ENCODE results near the gene ZDHHC11B. TPM values are rescaled to one million over a fixed set of nuclear protein-coding genes. Genes with fewer than 3 reads are reported as not detected.
A peak's percentile ranks its signal among the peaks of the same experiment; 100 is the strongest.
"Not testable (repeated sequence)": the region's sequence is repeated elsewhere in the genome, so short reads cannot be mapped to it uniquely, and the experiment has no call there.

The ZDHHC11B gene
- total RNA-seq, 5 donors from 2014 or later (not counting 1 experiment from before 2014, with no cell fraction given): 2.1 to 20.6 (median 3.6) TPM

DNA sequence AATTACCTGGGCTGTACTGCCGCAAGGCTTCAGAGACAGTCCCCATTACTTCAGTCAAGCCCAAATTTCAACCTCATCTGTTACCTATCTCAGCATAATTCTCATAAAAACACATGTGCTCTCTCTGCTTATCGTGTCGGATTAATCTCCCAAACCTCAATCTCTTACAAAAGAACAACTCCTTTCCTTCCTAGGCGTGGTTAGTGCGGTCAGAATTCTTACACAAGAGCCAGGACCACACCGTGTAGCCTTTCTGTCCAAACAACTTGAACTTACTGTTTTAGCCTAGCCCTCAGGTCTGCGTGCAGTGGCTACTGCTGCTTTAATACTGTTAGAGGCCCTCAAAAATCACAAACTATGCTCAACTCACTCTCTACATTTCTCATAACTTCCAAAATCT, 78.4 kb downstream of the ZDHHC11B start:
- H3K4me1 ChIP-seq (ENCODE audit: control insufficient read depth in 1 of 2, extremely low read depth in 1 of 2, insufficient read depth in 2 of 2, low read length in 2 of 2); CTCF ChIA-PET; H3K9me3 Mint-ChIP-seq; H3K27ac ChIP-seq (ENCODE audit: low read length); H3K27me3 Mint-ChIP-seq; H3K9me3 ChIP-seq; POLR2A ChIA-PET; H3K36me3 ChIP-seq (ENCODE audit: control insufficient read depth in 2 of 2, extremely low read depth in 1 of 2, insufficient read depth in 1 of 2, low read length in 1 of 2); H3K4me3 Mint-ChIP-seq; DNase-seq; ATAC-seq (replicated peaks in 1 of 4); H3K4me3 ChIP-seq (ENCODE audit: control insufficient read depth in 1 of 2, extremely low read depth in 1 of 2, low read length in 1 of 2); H3K36me3 Mint-ChIP-seq; H3K27ac Mint-ChIP-seq; H3K4me1 Mint-ChIP-seq: not testable (repeated sequence)
- peaks cover 3 to 10% of the 10 kb centered on the region in 2 experiments for H3K27me3 ChIP-seq (replicated peaks in 1 of 2; ENCODE audit: control insufficient read depth in 2 of 2, extremely low read depth in 1 of 2, insufficient read depth in 2 of 2, low read length in 1 of 2)
- 50% methylated on average over 7 of the region's 7 CpGs for WGBS (ENCODE audit: insufficient coverage)

DNA sequence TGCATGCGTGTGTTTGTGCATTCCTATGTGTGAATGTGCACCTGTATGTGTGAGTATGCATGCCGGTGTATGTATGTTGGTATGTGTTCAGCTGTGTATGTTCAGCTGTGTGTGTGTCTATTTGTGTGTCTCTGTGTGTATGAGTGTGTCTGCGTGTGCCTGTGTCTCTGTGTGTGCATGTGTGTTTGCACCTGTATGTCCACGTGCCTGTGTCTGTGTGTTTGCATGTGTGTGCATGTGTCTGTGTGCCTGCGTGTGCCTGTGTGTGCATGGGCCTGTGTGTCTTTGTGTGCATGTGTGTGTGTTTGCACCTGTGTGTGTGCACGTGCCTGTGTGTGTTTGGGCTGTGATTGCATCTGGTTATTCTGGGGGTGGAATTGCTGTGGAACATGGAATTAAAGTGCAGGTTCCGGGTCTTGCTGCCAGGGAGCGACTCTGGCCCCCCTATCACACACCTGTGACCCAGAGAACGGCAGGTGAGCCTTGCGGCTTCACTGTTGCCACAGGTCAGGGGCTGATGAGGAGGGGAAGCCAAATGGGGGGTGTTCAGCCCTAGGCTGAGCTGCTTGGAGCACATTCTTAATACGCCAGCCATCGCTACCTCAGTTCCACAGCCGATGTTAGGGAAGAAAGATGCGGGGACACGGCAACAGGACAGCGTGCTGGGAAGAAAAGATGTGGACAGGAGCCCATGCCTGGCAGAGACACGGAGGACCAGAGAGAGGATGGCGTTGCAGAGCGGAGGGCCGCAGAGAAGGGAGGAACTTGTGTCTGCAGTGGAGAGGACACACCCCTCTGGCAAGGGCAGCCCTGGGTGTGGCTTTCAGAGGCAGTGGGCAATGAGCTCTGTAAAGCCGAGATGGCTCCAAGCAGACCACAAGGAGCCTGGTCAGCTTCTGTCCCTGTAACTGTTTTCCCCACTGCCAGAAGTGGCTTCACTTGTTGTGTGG, 87.5 kb downstream of the ZDHHC11B start:
- H3K27me3 Mint-ChIP-seq; H3K9me3 Mint-ChIP-seq; H3K4me3 Mint-ChIP-seq; DNase-seq; H3K4me1 Mint-ChIP-seq; H3K4me3 ChIP-seq (ENCODE audit: control insufficient read depth in 1 of 2, extremely low read depth in 1 of 2, low read length in 1 of 2); POLR2A ChIA-PET; H3K36me3 ChIP-seq (ENCODE audit: control insufficient read depth in 2 of 2, extremely low read depth in 1 of 2, insufficient read depth in 1 of 2, low read length in 1 of 2); H3K36me3 Mint-ChIP-seq; H3K27me3 ChIP-seq (replicated peaks in 1 of 2; ENCODE audit: control insufficient read depth in 2 of 2, extremely low read depth in 1 of 2, insufficient read depth in 2 of 2, low read length in 1 of 2); H3K27ac Mint-ChIP-seq; CTCF ChIA-PET; ATAC-seq (replicated peaks in 1 of 4); H3K27ac ChIP-seq (ENCODE audit: low read length); H3K9me3 ChIP-seq: not testable (repeated sequence)
- peaks cover 0 to 12% of the 10 kb centered on the region in 2 experiments for H3K4me1 ChIP-seq (ENCODE audit: control insufficient read depth in 1 of 2, extremely low read depth in 1 of 2, insufficient read depth in 2 of 2, low read length in 2 of 2)
- WGBS (ENCODE audit: insufficient coverage): 91% methylated on average over 8 of the region's 21 CpGs

DNA sequence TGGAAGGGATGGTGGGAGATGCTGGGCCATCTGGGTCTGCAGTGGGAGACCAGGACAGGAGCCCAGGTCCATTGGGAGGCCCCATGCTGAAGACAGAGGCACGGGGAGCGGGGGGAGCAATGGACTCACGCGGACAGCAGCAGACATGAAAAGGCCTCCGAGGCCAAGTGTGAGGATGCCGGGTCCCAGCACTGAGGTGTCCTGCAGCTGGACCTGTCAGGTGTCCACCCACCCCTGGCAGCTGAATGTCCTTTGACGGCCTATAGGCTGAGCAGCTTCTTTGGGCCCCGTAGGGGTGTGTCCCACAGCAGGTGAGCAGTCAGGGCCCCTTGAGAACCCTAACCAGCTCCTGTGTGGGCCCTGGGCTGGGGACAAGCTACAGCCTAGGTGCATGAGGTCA, 88.3 kb downstream of the ZDHHC11B start:
- 95% methylated on average over 5 of the region's 8 CpGs for WGBS (ENCODE audit: insufficient coverage)
- H3K4me3 ChIP-seq (ENCODE audit: control insufficient read depth in 1 of 2, extremely low read depth in 1 of 2, low read length in 1 of 2); H3K27me3 ChIP-seq (replicated peaks in 1 of 2; ENCODE audit: control insufficient read depth in 2 of 2, extremely low read depth in 1 of 2, insufficient read depth in 2 of 2, low read length in 1 of 2); H3K27ac ChIP-seq (ENCODE audit: low read length); H3K36me3 ChIP-seq (ENCODE audit: control insufficient read depth in 2 of 2, extremely low read depth in 1 of 2, insufficient read depth in 1 of 2, low read length in 1 of 2); H3K4me1 Mint-ChIP-seq; H3K27me3 Mint-ChIP-seq; ATAC-seq (replicated peaks in 1 of 4); H3K27ac Mint-ChIP-seq; POLR2A ChIA-PET; H3K36me3 Mint-ChIP-seq; H3K4me3 Mint-ChIP-seq; CTCF ChIA-PET; H3K9me3 ChIP-seq; DNase-seq; H3K9me3 Mint-ChIP-seq: not testable (repeated sequence)
- H3K4me1 ChIP-seq (ENCODE audit: control insufficient read depth in 1 of 2, extremely low read depth in 1 of 2, insufficient read depth in 2 of 2, low read length in 2 of 2): peaks cover 0 to 15% of the 10 kb centered on the region in 2 experiments

DNA sequence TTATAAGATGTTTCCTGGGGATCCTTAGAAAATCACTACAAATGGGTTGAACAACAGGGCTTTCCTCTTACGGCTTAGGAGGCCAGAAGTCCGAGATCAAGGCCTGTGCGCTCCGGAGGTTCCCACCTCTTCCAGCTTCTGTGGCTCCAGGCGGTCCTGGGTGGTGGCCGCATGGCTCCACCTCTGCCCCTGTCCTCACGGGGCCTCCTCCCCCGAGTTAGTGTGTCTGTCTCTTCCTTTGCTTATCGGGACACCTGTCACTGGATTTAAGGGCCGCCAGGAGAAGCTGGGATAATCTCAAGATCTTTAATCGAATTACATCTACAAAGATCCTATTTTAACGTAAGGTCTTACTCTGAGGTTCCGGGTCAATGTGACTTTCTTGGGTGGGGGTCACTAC, 89.1 kb downstream of the ZDHHC11B start:
- POLR2A ChIA-PET; H3K36me3 Mint-ChIP-seq; H3K36me3 ChIP-seq (ENCODE audit: control insufficient read depth in 2 of 2, extremely low read depth in 1 of 2, insufficient read depth in 1 of 2, low read length in 1 of 2); H3K27me3 Mint-ChIP-seq; DNase-seq; H3K9me3 Mint-ChIP-seq; H3K27ac ChIP-seq (ENCODE audit: low read length); H3K4me3 Mint-ChIP-seq; H3K27ac Mint-ChIP-seq; H3K27me3 ChIP-seq (replicated peaks in 1 of 2; ENCODE audit: control insufficient read depth in 2 of 2, extremely low read depth in 1 of 2, insufficient read depth in 2 of 2, low read length in 1 of 2); H3K4me3 ChIP-seq (ENCODE audit: control insufficient read depth in 1 of 2, extremely low read depth in 1 of 2, low read length in 1 of 2); H3K9me3 ChIP-seq; H3K4me1 Mint-ChIP-seq; ATAC-seq (replicated peaks in 1 of 4); CTCF ChIA-PET: not testable (repeated sequence)
- no CpG with 5 or more reads among the region's 13 CpGs for WGBS (ENCODE audit: insufficient coverage)
- H3K4me1 ChIP-seq (ENCODE audit: control insufficient read depth in 1 of 2, extremely low read depth in 1 of 2, insufficient read depth in 2 of 2, low read length in 2 of 2): peaks cover 0 to 15% of the 10 kb centered on the region in 2 experiments

DNA sequence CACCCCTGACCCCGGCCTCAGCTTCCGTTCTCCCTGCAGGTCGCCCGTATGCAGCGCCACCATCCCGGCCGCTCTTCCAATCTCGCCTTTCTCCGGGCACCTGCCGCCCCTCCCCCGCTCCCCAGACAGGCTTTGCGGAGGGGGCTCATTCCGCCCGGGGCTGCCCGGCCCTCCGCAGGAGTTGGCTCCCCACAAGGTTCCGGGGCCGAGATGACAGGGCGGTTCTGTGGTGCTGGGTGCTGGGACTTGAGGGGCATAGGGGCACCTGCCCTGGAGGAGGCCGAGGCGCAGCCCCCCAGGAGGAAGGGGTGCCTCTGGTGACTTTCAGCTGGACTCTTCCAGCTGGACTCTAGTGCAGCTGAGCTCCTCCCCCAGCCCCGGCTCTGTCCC, 90.5 kb downstream of the ZDHHC11B start:
- H3K27me3 ChIP-seq (replicated peaks in 1 of 2; ENCODE audit: control insufficient read depth in 2 of 2, extremely low read depth in 1 of 2, insufficient read depth in 2 of 2, low read length in 1 of 2); H3K9me3 ChIP-seq; CTCF ChIA-PET; H3K27me3 Mint-ChIP-seq; H3K4me1 Mint-ChIP-seq; H3K9me3 Mint-ChIP-seq; POLR2A ChIA-PET; H3K36me3 ChIP-seq (ENCODE audit: control insufficient read depth in 2 of 2, extremely low read depth in 1 of 2, insufficient read depth in 1 of 2, low read length in 1 of 2); H3K27ac ChIP-seq (ENCODE audit: low read length); H3K36me3 Mint-ChIP-seq; H3K27ac Mint-ChIP-seq; H3K4me3 ChIP-seq (ENCODE audit: control insufficient read depth in 1 of 2, extremely low read depth in 1 of 2, low read length in 1 of 2): not testable (repeated sequence)
- H3K4me3 Mint-ChIP-seq: peak overlapping the region in 2 of 3 donors; percentile 28 to 41
- ATAC-seq (replicated peaks in 1 of 4) (peak in 2 of 4 experiments; percentile 4 to 5), DNase-seq (peak in 1 of 35 experiments; percentile 17)
- peaks cover 0 to 15% of the 10 kb centered on the region in 2 experiments for H3K4me1 ChIP-seq (ENCODE audit: control insufficient read depth in 1 of 2, extremely low read depth in 1 of 2, insufficient read depth in 2 of 2, low read length in 2 of 2)
- WGBS (ENCODE audit: insufficient coverage): 0% methylated on average over 7 of the region's 22 CpGs

DNA sequence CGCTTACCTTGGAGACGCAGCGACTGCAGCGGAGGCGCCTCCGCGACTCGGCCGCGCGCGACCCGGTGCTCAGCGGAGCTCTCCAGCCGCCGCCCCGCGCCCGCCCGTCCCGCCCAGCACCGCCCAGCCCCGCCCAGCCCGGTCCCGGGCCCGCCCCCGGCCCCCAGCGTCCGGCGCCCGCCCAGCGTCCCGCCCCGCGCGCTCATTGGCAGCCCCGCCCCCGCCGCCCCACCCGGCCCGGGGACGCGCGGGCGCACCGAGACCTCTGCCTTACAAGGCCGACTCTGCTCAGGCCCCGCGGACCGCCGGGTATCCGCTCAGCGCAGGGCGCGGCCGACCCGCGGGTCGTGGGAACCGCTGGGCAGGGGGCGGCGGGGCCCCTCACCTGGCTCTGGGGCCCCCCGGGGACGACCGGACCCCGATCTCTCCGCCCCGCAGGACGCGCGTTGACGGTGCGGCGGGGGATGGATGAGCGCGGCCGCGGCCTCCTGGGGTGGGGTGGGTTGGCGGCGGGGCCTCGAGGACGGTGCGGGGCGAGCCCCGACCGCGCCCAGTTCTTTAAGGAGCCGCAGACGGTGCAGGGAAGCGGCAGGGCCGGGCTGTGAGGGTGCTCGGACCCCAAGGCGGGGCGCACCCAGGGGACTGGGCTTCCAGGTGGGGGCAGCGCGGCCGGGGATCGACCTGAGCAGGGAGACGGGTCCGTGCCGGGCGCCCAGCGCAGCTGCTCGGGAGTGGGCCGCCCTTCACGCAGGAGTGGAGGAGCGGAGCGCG, 91.1 kb downstream of the ZDHHC11B start, which contains the start of gene TPPP:
Gene TPPP, minus strand, starts transcription at position 82 of the 771 bp plus-strand sequence. CDS start 15,292 bp downstream, outside the sequence.
- H3K9me3 ChIP-seq; CTCF ChIA-PET; H3K27me3 Mint-ChIP-seq; H3K27ac Mint-ChIP-seq; H3K27ac ChIP-seq (ENCODE audit: low read length); H3K36me3 Mint-ChIP-seq; H3K27me3 ChIP-seq (replicated peaks in 1 of 2; ENCODE audit: control insufficient read depth in 2 of 2, extremely low read depth in 1 of 2, insufficient read depth in 2 of 2, low read length in 1 of 2); H3K9me3 Mint-ChIP-seq; H3K4me1 Mint-ChIP-seq; H3K36me3 ChIP-seq (ENCODE audit: control insufficient read depth in 2 of 2, extremely low read depth in 1 of 2, insufficient read depth in 1 of 2, low read length in 1 of 2): not testable (repeated sequence)
- DNase-seq (peak; percentile 38 to 85 (median 63)), ATAC-seq (replicated peaks in 1 of 4) (peak; percentile 86 to 89 (median 86))
- WGBS (ENCODE audit: insufficient coverage): under 1% methylated on average over 50 of the region's 109 CpGs
- POLR2A ChIA-PET: interaction anchor here in 1 of 2 donors (0.6 kb wide), 1 partner anchor 412 kb away, joined by 5 read pairs; no protein-coding TSS in a partner anchor
- Histone ChIP-seq H3K4me3 (ENCODE audit: control insufficient read depth in 1 of 2, extremely low read depth in 1 of 2, low read length in 1 of 2) (peak within 1 kb of the TSS; percentile 38 to 51), H3K4me1 (ENCODE audit: control insufficient read depth in 1 of 2, extremely low read depth in 1 of 2, insufficient read depth in 2 of 2, low read length in 2 of 2) (peaks cover 0 to 15% of the 10 kb centered on the region in 2 experiments)
- peak within 1 kb of the TSS; percentile 28 to 65 (median 51) for H3K4me3 Mint-ChIP-seq
